Fibroblast of lung (primary cell): ENCODE measurements around the gene RALGAPB.

Experiments
- EZH2 ChIP-seq: IDR thresholded peaks from 2 replicates; pipeline ENCODE4 v1.5.1; 2012; ENCODE audit warnings: low read length, control low read depth, mild to moderate bottlenecking; ENCODE audit errors: missing control alignments
- TF ChIP-seq, protein P1 (sequence below), 2 donors: IDR thresholded peaks in 1 of 2; conservative IDR thresholded peaks in 1 of 2; 1 replicate in 1 of 2; 2 replicates in 1 of 2; pipeline ENCODE4 v1.5.1; 2011 to 2012; ENCODE audit warnings: low read length in 2 of 2, control low read depth in 1 of 2, inconsistent platforms in 1 of 2, low read depth in 1 of 2, mild to moderate bottlenecking in 1 of 2

DNA sequence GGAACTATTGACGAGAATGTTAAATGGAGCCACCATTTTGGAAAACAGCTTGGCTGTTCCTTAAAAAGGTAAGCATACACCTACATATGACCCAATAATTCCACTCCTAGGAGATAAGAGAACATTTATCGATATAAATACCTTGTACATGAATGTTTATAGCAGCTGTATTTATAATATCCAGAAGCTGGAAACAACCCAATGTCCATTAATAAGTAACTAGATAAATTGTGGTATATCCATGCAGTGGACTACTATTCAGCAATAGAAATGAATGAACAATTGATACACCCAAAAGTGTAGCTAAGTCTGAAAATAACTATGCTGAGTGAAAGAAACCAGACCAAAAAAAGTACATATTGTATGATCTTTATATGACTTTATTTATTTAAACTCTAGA lies 66.1 kb downstream of the RALGAPB start:
- no peak for TF ChIP-seq EZH2
- TF ChIP-seq, protein P1, sequence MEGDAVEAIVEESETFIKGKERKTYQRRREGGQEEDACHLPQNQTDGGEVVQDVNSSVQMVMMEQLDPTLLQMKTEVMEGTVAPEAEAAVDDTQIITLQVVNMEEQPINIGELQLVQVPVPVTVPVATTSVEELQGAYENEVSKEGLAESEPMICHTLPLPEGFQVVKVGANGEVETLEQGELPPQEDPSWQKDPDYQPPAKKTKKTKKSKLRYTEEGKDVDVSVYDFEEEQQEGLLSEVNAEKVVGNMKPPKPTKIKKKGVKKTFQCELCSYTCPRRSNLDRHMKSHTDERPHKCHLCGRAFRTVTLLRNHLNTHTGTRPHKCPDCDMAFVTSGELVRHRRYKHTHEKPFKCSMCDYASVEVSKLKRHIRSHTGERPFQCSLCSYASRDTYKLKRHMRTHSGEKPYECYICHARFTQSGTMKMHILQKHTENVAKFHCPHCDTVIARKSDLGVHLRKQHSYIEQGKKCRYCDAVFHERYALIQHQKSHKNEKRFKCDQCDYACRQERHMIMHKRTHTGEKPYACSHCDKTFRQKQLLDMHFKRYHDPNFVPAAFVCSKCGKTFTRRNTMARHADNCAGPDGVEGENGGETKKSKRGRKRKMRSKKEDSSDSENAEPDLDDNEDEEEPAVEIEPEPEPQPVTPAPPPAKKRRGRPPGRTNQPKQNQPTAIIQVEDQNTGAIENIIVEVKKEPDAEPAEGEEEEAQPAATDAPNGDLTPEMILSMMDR (conservative IDR thresholded peaks at IDR 0.05 in 1 of 2, IDR thresholded peaks at IDR 0.05 in 1 of 2; ENCODE audit: low read depth in 1 of 2, low read length in 2 of 2), result no peak
